ENCODE results near the gene RNF222. TPM values are rescaled to one million over a fixed set of nuclear protein-coding genes. Genes with fewer than 3 reads are reported as not detected.
"Not testable (repeated sequence)": the region's sequence is repeated elsewhere in the genome, so short reads cannot be mapped to it uniquely, and the experiment has no call there.

RNF222 gene
- total RNA-seq, 2 donors from 2014 or later, result not detected

DNA sequence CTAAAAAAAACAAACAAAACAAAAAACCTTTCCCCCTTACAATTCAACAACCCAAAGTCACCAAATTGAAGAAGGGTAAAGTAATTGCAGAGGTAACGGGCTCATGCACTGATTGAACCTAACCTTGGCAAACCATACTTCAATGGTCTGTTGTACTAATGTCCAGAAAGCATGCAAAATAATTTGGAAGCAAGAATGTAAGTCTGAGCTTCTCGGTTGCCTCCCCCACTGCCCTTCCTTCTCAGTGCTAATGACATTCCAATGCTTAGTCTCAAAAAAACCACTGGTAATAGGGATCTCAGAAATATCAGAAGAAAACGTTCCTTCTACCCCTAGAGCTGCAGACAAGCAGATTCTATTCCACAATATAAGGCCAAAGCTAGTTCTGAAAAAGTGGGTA, 36.9 kb downstream of the RNF222 start:
- DNase-seq, result no peak
- ATAC-seq, result no peak
- intact Hi-C loops (cut with DNase I), result no loop called here

DNA sequence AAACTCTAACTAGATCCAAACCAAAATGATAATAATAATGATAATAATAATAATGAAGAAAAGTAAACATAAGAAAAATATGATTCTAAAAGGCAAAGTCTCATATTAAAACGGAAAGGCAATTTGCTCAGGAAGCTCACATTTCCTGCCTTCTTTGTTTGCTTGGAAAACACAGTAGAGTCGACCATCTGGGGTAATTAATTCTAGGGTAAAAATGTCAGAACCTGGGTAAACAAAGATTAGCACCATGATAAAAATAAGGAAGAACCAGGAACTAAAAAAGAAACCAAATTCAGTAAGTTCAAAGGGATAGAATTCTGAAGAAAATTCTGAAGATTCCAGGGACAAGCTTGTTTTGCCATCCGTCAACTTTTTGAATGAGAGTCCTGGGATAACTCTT, 37.4 kb downstream of the RNF222 start:
- ATAC-seq, result peak in 1 of 2 donors; percentile 25
- intact Hi-C loops (cut with DNase I), result no loop called here
- no peak for DNase-seq

GRCh38 chr17:8359769-8360168, 37.9 kb downstream of the RNF222 start:
- DNase-seq (no peak), ATAC-seq (peak; percentile 74 to 85)
- intact Hi-C loops (cut with DNase I), result no loop called here

- no peak for DNase-seq
- no peak for ATAC-seq
- intact Hi-C loops (cut with DNase I), result no loop called here
Observed at GRCh38 chr17:8357910-8358309, 39.7 kb downstream of the RNF222 start.

GRCh38 chr17:8354236-8354635, 43.4 kb downstream of the RNF222 start:
- no peak for DNase-seq
- no peak for ATAC-seq
- intact Hi-C loops (cut with DNase I), result no loop called here

DNA sequence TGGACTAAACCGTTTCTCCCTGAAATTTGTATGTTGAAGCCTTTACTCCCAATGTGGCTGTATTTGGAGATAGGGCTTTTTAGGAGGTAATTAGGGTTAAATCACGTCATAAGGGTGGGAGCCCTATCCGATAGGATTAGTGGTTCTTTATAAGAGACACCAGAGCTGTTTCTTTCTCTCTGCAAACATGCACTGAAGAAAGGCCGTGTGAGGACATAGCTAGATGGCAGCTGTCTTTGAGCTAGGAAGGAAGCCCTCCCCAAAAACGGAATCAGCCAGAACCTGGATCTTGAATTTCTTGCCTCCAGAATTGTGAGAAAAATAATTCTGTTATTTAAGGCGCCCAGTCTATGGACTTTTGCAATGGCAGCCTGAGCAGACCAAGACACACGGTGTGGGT, 43.9 kb downstream of the RNF222 start:
- DNase-seq (no peak), ATAC-seq (no peak)
- intact Hi-C loops (cut with DNase I), result no loop called here

DNA sequence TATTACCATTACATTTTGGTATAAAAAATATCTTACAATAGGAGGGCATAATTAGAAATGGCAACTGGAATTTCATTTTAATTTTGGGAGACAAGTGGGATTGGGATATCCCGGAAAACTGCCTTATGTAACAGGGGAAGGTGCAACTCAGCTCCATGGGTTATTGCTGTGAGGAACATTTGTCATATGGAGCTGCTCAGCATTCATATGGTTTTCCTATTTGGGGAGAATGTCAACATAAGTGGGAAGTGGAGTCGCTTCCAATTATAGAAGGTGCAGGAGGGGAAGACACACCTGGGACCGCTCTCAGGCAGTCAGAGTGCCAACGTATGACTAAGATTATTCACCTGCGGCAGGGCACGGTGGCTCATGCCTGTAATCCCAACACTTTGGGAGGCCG, 47.3 kb downstream of the RNF222 start:
- DNase-seq (no peak), ATAC-seq (no peak)
- intact Hi-C loops (cut with DNase I), result no loop called here

DNA sequence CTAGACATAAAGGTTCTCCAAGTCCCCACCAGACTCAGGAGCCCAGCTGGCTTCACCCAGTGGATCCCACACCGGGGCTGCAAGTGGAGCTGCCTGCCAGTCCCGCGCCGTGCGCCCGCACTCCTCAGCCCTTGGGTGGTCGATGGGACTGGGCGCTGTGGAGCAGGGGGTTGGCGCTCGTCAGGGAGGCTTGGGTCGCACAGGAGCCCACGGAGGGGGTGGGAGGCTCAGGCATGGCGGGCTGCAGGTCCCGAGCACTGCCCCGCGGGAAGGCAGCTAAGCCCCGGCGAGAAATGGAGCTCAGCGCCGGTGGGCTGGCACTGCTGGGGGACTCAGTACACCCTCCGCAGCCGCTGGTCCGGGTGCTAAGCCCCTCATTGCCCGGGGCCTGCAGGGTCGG, 50.6 kb downstream of the RNF222 start:
- DNase-seq; intact Hi-C loops (cut with DNase I); ATAC-seq: not testable (repeated sequence)

- intact Hi-C loops (cut with DNase I), result no loop called here
Observed at GRCh38 chr17:8345951-8346665, 51.5 kb downstream of the RNF222 start.

DNA sequence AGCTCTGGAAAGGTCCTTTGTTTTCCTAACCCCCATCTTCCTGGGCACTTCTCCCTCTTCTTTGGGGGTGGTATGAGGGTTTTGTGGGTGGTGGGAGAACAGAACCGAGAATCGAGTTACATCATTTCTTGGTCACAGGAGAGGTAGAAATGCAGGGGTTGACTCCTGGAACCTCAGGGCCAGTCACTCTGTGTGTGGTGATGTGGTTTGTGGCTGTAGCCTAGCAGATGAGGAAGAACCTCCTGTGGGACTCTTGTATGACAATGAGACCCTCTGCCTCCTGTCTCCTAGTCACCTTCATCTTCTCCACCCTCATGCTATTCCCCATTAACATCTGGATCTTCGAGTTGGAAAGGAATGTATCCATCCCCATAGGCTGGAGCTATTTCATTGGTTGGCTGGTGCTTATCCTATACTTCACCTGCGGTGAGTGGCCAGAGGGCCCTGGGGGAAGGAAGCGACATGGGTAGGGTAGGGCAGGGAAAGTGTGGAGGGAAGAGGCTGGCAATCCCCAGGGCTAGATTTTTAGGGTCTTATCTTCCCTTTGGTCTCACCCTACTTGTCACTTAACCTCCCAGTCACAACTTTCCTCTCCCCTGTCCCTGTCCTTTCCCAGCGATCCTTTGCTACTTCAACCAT, 52.5 kb downstream of the RNF222 start:
- intact Hi-C loops (cut with DNase I), result no loop called here
- ATAC-seq (no peak), DNase-seq (no peak)

More at GRCh38 chr17:8345951-8346665, 51.5 kb downstream of the RNF222 start:
- DNase-seq, result no peak
- no peak for ATAC-seq

DNA sequence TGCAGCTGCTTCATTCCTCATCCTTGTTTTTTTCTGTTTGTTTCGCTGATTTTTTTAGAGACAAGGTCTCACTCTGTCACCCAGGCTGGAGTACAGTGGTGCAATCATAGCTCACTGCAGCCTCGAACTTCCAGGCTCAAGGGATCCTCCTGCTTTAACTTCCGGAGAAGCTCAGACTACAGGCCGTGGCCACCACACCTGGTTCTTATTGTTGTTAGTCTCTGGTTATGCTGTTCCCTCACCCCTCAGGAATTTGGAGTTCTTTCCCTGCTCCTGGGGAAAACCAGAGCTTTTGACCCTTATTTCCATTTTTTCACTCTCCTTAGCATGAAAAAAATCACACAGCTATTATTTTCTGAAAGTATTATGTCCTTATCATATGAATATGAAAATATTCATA, 56.2 kb downstream of the RNF222 start:
- intact Hi-C loops (cut with DNase I), result no loop called here
- no peak for ATAC-seq

More for the DNA sequence above, 56.2 kb downstream of the RNF222 start:
- no peak for DNase-seq

Other genes with a start within 250 kb of the RNF222 start
- gene PER1, start 245.4 kb downstream of the RNF222 start, total RNA-seq, result 100 to 1,000 TPM; 125 to 134 TPM
- 10 to 100 TPM; 59.1 to 72.3 TPM for gene VAMP2, start 234.9 kb downstream of the RNF222 start, total RNA-seq
- gene TMEM107, start 221.4 kb downstream of the RNF222 start, total RNA-seq, result 1 to 10 TPM; 6.8 to 8.0 TPM
- gene BORCS6, start 207.6 kb downstream of the RNF222 start, total RNA-seq, result 1 to 10 TPM; 5.8 to 8.9 TPM
- gene AURKB, start 187.3 kb downstream of the RNF222 start, total RNA-seq, result 1 to 10 TPM; 1.4 to 1.5 TPM
- 10 to 100 TPM; 16.0 to 16.6 TPM for gene CTC1, start 149.8 kb downstream of the RNF222 start, total RNA-seq
- gene PFAS, start 148.5 kb downstream of the RNF222 start, total RNA-seq, result 10 to 100 TPM; 13.5 to 24.1 TPM
- 10 to 100 TPM; 23.3 to 25.7 TPM for gene RANGRF, start 109.2 kb downstream of the RNF222 start, total RNA-seq
- gene SLC25A35, start 102.4 kb downstream of the RNF222 start, total RNA-seq, result 1 to 10 TPM; 2.2 to 2.8 TPM
- gene ARHGEF15, start 87.6 kb downstream of the RNF222 start, total RNA-seq, result 10 to 100 TPM; 14.3 to 27.4 TPM
- not detected for gene ODF4, start 58.0 kb downstream of the RNF222 start, total RNA-seq
- gene RPL26, start 14.6 kb downstream of the RNF222 start, total RNA-seq, result 1,000 to 10,000 TPM; 1,025 to 1,062 TPM
- gene NDEL1, start 38.1 kb upstream of the RNF222 start, total RNA-seq, result 10 to 100 TPM; 27.8 to 48.8 TPM
- 10 to 100 TPM; 49.9 to 52.9 TPM for gene MYH10, start 232.9 kb upstream of the RNF222 start, total RNA-seq

Measured in left cardiac atrium (tissue), 4 donors.